Astrocyte of the cerebellum (primary cell): ENCODE measurements around the gene DNMBP.

Source experiments
- DNase-seq: peaks from one replicate; pipeline ENCODE4 v3.0.0-alpha.2; 2011; ENCODE audit warnings: low read depth
- H3K4me3 ChIP-seq: 2 replicates; pipeline ENCODE4 v1.5.1; 2011; ENCODE audit warnings: mild to moderate bottlenecking, low read depth, low read length, moderate library complexity
- in situ Hi-C: cut with HindIII; loops from 2 replicates; pipeline ENCODE4 v1.10.0; 2017; ENCODE audit warnings: low sequenced_read_pairs
- TF ChIP-seq, protein P1 (sequence below): IDR thresholded peaks from 2 replicates; pipeline ENCODE4 v1.5.1; 2012; ENCODE audit warnings: low read length, low read depth, moderate library complexity, mild to moderate bottlenecking; ENCODE audit errors: missing control alignments

DNMBP gene

DNA sequence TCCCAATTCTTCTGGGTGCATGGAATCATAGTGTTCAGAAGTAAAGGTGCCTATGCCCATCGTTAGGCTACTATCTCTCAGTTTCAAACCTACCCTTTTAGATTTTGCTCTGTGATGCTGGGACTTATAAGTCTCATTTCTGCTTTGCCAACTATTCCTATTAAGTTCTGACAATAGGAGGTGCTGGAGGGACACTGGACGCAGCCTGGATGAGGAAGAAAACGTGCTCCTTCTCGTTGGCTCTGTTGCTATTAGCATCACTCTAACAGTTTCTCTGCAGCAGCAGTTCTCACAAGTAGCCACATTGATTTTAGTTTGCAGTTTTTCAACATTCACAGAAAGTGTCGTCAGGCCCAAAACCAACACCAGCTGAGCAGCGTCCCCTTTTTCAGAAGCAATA is 154.9 kb downstream of the DNMBP start:
- TF ChIP-seq, protein P1, sequence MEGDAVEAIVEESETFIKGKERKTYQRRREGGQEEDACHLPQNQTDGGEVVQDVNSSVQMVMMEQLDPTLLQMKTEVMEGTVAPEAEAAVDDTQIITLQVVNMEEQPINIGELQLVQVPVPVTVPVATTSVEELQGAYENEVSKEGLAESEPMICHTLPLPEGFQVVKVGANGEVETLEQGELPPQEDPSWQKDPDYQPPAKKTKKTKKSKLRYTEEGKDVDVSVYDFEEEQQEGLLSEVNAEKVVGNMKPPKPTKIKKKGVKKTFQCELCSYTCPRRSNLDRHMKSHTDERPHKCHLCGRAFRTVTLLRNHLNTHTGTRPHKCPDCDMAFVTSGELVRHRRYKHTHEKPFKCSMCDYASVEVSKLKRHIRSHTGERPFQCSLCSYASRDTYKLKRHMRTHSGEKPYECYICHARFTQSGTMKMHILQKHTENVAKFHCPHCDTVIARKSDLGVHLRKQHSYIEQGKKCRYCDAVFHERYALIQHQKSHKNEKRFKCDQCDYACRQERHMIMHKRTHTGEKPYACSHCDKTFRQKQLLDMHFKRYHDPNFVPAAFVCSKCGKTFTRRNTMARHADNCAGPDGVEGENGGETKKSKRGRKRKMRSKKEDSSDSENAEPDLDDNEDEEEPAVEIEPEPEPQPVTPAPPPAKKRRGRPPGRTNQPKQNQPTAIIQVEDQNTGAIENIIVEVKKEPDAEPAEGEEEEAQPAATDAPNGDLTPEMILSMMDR = peak; percentile 65
- no peak overlapping the region for H3K4me3 ChIP-seq
- in situ Hi-C loops = loop anchor here (10.0 kb wide), 1 partner anchor 60 kb away; no protein-coding TSS in a partner anchor
- DNase-seq = peak; percentile 53

DNA sequence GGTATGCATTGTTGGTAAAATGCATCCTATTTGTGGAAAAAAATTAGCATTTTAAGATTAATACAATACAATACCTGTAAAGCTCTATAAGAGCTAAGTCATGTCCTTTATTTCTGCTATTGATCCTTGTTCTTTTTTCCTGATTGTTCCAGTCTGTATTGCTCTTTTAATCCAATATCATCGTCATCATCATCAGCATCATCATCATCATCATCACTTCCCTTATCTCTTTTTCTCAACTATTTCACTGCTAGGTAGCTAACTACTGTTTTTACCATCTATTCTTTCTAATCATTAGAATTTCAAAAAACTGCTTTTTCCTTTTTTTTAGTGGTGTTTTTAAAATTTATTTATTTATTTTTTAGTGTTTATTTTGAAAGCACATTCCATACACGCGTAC is 156.1 kb downstream of the DNMBP start:
- DNase-seq = no peak
- in situ Hi-C loops = loop anchor here (10.0 kb wide), 1 partner anchor 61 kb away; no protein-coding TSS in a partner anchor
- TF ChIP-seq, protein P1 = no peak
- H3K4me3 ChIP-seq = no peak overlapping the region

DNA sequence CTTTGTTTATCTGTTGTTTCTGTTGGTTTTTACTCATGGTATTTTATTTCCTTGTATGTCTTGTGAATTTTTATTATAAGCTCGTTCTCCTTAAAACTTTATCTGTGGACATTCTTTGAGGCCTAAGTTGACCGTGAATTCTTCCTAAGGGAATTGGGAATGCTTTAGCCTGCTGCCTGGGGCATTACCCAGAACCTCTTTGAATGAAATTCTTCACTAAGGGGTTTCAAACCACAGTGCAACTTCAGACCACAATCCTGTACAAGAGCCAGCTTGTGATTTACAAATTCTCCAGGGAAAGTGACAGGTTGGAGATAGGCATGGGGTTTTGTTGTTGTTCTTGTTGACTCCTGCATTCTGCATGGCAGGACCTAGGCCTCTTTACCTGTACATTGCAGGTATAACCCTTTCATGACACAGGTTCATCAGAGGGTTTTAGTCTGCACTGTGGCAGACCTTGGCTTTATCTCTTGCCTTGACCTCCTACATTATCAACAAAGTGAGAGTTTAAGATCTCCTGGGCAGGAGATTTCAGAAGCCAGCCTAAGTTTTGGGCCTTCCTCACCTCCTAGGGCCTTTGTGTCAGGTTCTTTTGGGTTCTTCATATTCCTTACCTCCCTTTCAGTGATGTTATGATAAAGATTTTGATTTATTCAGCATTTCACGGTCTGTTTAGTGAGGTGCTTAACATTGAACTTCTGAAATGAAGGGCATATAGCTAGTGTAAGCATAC is 157.1 kb downstream of the DNMBP start:
- TF ChIP-seq, protein P1 = no peak
- in situ Hi-C loops = loop anchor here (10.0 kb wide), 1 partner anchor 62 kb away; no protein-coding TSS in a partner anchor

GRCh38 chr10:99851825-99852224 is 157.9 kb downstream of the DNMBP start:
- in situ Hi-C loops = loop anchor here (10.0 kb wide), 1 partner anchor 63 kb away; no protein-coding TSS in a partner anchor
- TF ChIP-seq, protein P1 = no peak
- H3K4me3 ChIP-seq = no peak overlapping the region
- DNase-seq = no peak

More for the DNA sequence above, 157.1 kb downstream of the DNMBP start:
- H3K4me3 ChIP-seq = no peak overlapping the region
- DNase-seq = no peak

- no peak overlapping the region for H3K4me3 ChIP-seq
- DNase-seq = no peak
- TF ChIP-seq, protein P1 = no peak
- in situ Hi-C loops = loop anchor here (10.0 kb wide), 1 partner anchor 64 kb away; no protein-coding TSS in a partner anchor
Measured at GRCh38 chr10:99850767-99851340, 158.9 kb downstream of the DNMBP start.

DNA sequence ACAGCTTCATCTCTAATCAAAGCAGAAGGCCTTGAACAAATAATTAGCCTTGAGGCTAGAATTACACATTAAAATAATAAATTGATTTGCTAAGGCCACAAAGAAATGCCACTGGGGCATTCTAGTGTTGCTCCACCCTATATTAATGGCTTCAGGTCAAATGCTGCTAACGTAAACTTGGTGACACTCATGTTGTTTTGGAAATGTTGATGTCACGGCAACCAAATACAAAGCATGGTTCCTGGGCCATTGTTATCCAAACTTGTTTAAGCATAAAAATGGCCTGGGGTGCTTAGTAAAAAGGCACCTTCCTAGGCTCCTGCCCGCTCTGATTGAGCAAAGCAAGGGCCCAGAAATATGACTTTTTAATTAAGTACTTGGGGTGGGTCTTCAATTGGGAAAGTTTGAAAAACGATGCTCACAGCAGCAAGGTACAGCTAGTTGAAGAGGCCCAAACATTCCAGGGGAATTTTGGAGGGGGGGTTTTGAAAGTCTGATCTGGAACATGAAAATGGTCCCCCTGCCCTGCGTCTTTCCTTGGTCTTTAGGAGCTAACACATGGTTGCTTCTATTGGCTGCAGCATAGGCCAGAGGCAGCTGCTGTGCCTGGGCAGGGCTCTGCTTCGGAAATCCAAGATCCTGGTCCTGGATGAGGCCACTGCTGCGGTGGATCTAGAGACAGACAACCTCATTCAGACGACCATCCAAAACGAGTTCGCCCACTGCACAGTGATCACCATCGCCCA is 159.6 kb downstream of the DNMBP start:
- DNase-seq = no peak
- in situ Hi-C loops = loop anchor here (10.0 kb wide), 1 partner anchor 65 kb away; no protein-coding TSS in a partner anchor
- TF ChIP-seq, protein P1 = no peak
- H3K4me3 ChIP-seq = no peak overlapping the region
